HG03159 (cell line): ENCODE results near the gene APRT.

Experiments
- ATAC-seq: cut with Tn5 transposase; IDR thresholded peaks from one replicate; pipeline ENCODE4 v1.9.1; 2021; ENCODE audit warnings: mild to moderate bottlenecking, moderate library complexity; ENCODE audit not compliant: unreplicated experiment

APRT gene

GRCh38 chr16:88811769-88812512 lies at the start of gene APRT:
TSS of gene APRT (minus strand) at chr16:88811928. CDS start at chr16:88811899, 29 bp downstream.
- peak; percentile 65 for ATAC-seq

- ATAC-seq = no peak
These were observed 49.6 kb upstream of the APRT start for GRCh38 chr16:88861359-88861758.

- no peak for ATAC-seq
These were observed 47.8 kb upstream of the APRT start for GRCh38 chr16:88859381-88860091.

GRCh38 chr16:88857728-88858339 lies 46.1 kb upstream of the APRT start:
- no peak for ATAC-seq

- ATAC-seq = peak; percentile 79
These were observed 45.4 kb upstream of the APRT start, which contains the start of the genes GALNS and TRAPPC2L for GRCh38 chr16:88856828-88857727. TSS of gene GALNS (minus strand) at chr16:88856947. CDS start at chr16:88856877, 70 bp downstream. TSS of gene TRAPPC2L (plus strand) at chr16:88857127. CDS start at chr16:88857151, 24 bp downstream.

GRCh38 chr16:88856122-88856827 lies 44.5 kb upstream of the APRT start:
- peak; percentile 25 for ATAC-seq

GRCh38 chr16:88855736-88856121 lies 44.0 kb upstream of the APRT start:
- ATAC-seq = no peak

GRCh38 chr16:88855176-88855575 lies 43.4 kb upstream of the APRT start:
- ATAC-seq = no peak

- no peak for ATAC-seq
These were observed 42.8 kb upstream of the APRT start for GRCh38 chr16:88854306-88855111.

- ATAC-seq = no peak
These were observed 41.7 kb upstream of the APRT start for GRCh38 chr16:88853325-88853941.

- no peak for ATAC-seq
These were observed 39.9 kb upstream of the APRT start for GRCh38 chr16:88851616-88852015.

GRCh38 chr16:88850531-88851199 lies 38.9 kb upstream of the APRT start:
- ATAC-seq = no peak

- ATAC-seq = no peak
These were observed 36.8 kb upstream of the APRT start for GRCh38 chr16:88848557-88848956.

GRCh38 chr16:88847654-88848053 lies 35.9 kb upstream of the APRT start:
- ATAC-seq = no peak

GRCh38 chr16:88846088-88846487 lies 34.4 kb upstream of the APRT start:
- ATAC-seq = no peak

GRCh38 chr16:88844419-88845036 lies 32.8 kb upstream of the APRT start:
- ATAC-seq = no peak

GRCh38 chr16:88843256-88843655 lies 31.5 kb upstream of the APRT start:
- no peak for ATAC-seq

GRCh38 chr16:88842806-88843205 lies 31.1 kb upstream of the APRT start:
- no peak for ATAC-seq
